ENCODE results near the gene UBE2F. TPM values are rescaled to one million over a fixed set of nuclear protein-coding genes. Genes with fewer than 3 reads are reported as not detected.

The UBE2F gene
- total RNA-seq, 1 experiment from 2014 or later: 44.9 TPM

- H3K27me3 ChIP-seq (ENCODE audit: control insufficient read depth, insufficient read depth, low read length): no peaks in the 10 kb centered on the region
- no peak for ATAC-seq
- TF ChIP-seq CTCF (IDR thresholded peaks at IDR 0.05): no peak
- TF ChIP-seq REST (IDR thresholded peaks at IDR 0.05; ENCODE audit: insufficient read depth in 1 of 2, low read depth in 2 of 2, low read length in 1 of 2): no peak
- no peak for TF ChIP-seq TCF7L2 (IDR thresholded peaks at IDR 0.05; ENCODE audit: low read depth, low read length)
- TF ChIP-seq POLR2AphosphoS5 (IDR thresholded peaks at IDR 0.05; ENCODE audit: low read depth, low read length): no peak
- no peak for TF ChIP-seq SIN3A (IDR thresholded peaks at IDR 0.05; ENCODE audit: borderline replicate concordance, insufficient read depth, low read depth, low read length)
- no peak overlapping the region for H3K27ac ChIP-seq (ENCODE audit: low read length)
- H3K4me3 ChIP-seq (ENCODE audit: low read depth in 2 of 2, low read length in 2 of 2): no peak overlapping the region
- POLR2A ChIA-PET: no interaction called here
- BruUV-seq (replicated peaks): no TSS peak
- peaks cover 6% of the 10 kb centered on the region; the same call in 1 of the 2 replicates for H3K9me3 ChIP-seq (ENCODE audit: control insufficient read depth, insufficient read depth, low read depth, low read length)
- in situ Hi-C loops (cut with HindIII; ENCODE audit: low pct_unique_long_range_greater_than_20kb, low sequenced_read_pairs): no loop called here
- H3K4me1 ChIP-seq (ENCODE audit: control insufficient read depth, insufficient read depth, low read length): no peaks in the 10 kb centered on the region
- no peaks in the 10 kb centered on the region for H3K36me3 ChIP-seq (ENCODE audit: control insufficient read depth, insufficient read depth, low read length)
- DNase-seq (ENCODE audit: low read depth, low spot score): no peak
- intact Hi-C loops (cut with micrococcal nuclease; ENCODE audit: unreplicated experiment): no loop called here
- CTCF ChIA-PET: no interaction called here
Measured at GRCh38 chr2:238081150-238081549, 114.3 kb downstream of the UBE2F start.

- in situ Hi-C loops (cut with HindIII; ENCODE audit: low pct_unique_long_range_greater_than_20kb, low sequenced_read_pairs) (no loop called here), intact Hi-C loops (cut with micrococcal nuclease; ENCODE audit: unreplicated experiment) (no loop called here)
- no peaks in the 10 kb centered on the region for H3K36me3 ChIP-seq (ENCODE audit: control insufficient read depth, insufficient read depth, low read length)
- H3K27me3 ChIP-seq (ENCODE audit: control insufficient read depth, insufficient read depth, low read length): no peaks in the 10 kb centered on the region
- POLR2A ChIA-PET: no interaction called here
- ATAC-seq (no peak), DNase-seq (ENCODE audit: low read depth, low spot score) (no peak)
- CTCF ChIA-PET: no interaction called here
- H3K9me3 ChIP-seq (ENCODE audit: control insufficient read depth, insufficient read depth, low read depth, low read length): peaks cover 6% of the 10 kb centered on the region; the same call in 1 of the 2 replicates
- no peak for TF ChIP-seq CTCF (IDR thresholded peaks at IDR 0.05)
- no peak for TF ChIP-seq REST (IDR thresholded peaks at IDR 0.05; ENCODE audit: insufficient read depth in 1 of 2, low read depth in 2 of 2, low read length in 1 of 2)
- TF ChIP-seq SIN3A (IDR thresholded peaks at IDR 0.05; ENCODE audit: borderline replicate concordance, insufficient read depth, low read depth, low read length): no peak
- no peak for TF ChIP-seq TCF7L2 (IDR thresholded peaks at IDR 0.05; ENCODE audit: low read depth, low read length)
- no peak for TF ChIP-seq POLR2AphosphoS5 (IDR thresholded peaks at IDR 0.05; ENCODE audit: low read depth, low read length)
- no peak overlapping the region for H3K27ac ChIP-seq (ENCODE audit: low read length)
- H3K4me3 ChIP-seq (ENCODE audit: low read depth in 2 of 2, low read length in 2 of 2): no peak overlapping the region
- no peaks in the 10 kb centered on the region for H3K4me1 ChIP-seq (ENCODE audit: control insufficient read depth, insufficient read depth, low read length)
- BruUV-seq (replicated peaks): no TSS peak
Measured at GRCh38 chr2:238081561-238081960, 114.7 kb downstream of the UBE2F start.
